Measurements from ENCODE around the gene PLEKHM2.

The PLEKHM2 gene

GRCh38 chr1:15756143-15757015 lies 72.3 kb downstream of the PLEKHM2 start:
- Histone ChIP-seq H3K4me3 (ENCODE audit: low read depth, low read length) (no peak overlapping the region), H3K4me1 (peaks cover 12% of the 10 kb centered on the region; the same call in 1 of the 2 replicates), H3K9me3 (no peaks in the 10 kb centered on the region), H3K27me3 (peaks cover 6% of the 10 kb centered on the region; the same call in 1 of the 2 replicates), H3K36me3 (no peaks in the 10 kb centered on the region)
- DNase-seq, result no peak
- TF ChIP-seq, protein P1, sequence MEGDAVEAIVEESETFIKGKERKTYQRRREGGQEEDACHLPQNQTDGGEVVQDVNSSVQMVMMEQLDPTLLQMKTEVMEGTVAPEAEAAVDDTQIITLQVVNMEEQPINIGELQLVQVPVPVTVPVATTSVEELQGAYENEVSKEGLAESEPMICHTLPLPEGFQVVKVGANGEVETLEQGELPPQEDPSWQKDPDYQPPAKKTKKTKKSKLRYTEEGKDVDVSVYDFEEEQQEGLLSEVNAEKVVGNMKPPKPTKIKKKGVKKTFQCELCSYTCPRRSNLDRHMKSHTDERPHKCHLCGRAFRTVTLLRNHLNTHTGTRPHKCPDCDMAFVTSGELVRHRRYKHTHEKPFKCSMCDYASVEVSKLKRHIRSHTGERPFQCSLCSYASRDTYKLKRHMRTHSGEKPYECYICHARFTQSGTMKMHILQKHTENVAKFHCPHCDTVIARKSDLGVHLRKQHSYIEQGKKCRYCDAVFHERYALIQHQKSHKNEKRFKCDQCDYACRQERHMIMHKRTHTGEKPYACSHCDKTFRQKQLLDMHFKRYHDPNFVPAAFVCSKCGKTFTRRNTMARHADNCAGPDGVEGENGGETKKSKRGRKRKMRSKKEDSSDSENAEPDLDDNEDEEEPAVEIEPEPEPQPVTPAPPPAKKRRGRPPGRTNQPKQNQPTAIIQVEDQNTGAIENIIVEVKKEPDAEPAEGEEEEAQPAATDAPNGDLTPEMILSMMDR (IDR thresholded peaks at IDR 0.05; ENCODE audit: low read depth, low read length), result no peak

GRCh38 chr1:15757016-15757543 lies 73.0 kb downstream of the PLEKHM2 start:
- no peaks in the 10 kb centered on the region for H3K9me3 ChIP-seq
- H3K4me1 ChIP-seq, result peaks cover 12% of the 10 kb centered on the region; the same call in 1 of the 2 replicates
- no peak overlapping the region for H3K4me3 ChIP-seq (ENCODE audit: low read depth, low read length)
- H3K36me3 ChIP-seq, result no peaks in the 10 kb centered on the region
- no peak for DNase-seq
- peaks cover 6% of the 10 kb centered on the region; the same call in 1 of the 2 replicates for H3K27me3 ChIP-seq
- TF ChIP-seq, protein P1 (IDR thresholded peaks at IDR 0.05; ENCODE audit: low read depth, low read length), result no peak

- Histone ChIP-seq H3K4me1 (peaks cover 12% of the 10 kb centered on the region; the same call in 1 of the 2 replicates), H3K36me3 (no peaks in the 10 kb centered on the region), H3K9me3 (no peaks in the 10 kb centered on the region), H3K27me3 (peaks cover 6% of the 10 kb centered on the region; the same call in 1 of the 2 replicates), H3K4me3 (ENCODE audit: low read depth, low read length) (peak overlapping the region; percentile 16)
- TF ChIP-seq, protein P1 (IDR thresholded peaks at IDR 0.05; ENCODE audit: low read depth, low read length), result no peak
- DNase-seq, result peak; percentile 52
Observed at GRCh38 chr1:15757575-15758342, 73.6 kb downstream of the PLEKHM2 start.

GRCh38 chr1:15758343-15758931 lies 74.3 kb downstream of the PLEKHM2 start, which contains the start of gene FBLIM1:
Gene FBLIM1 (plus strand): TSS chr1:15758795. CDS start chr1:15764984, 6,189 bp downstream.
- TF ChIP-seq, protein P1 (IDR thresholded peaks at IDR 0.05; ENCODE audit: low read depth, low read length), result no peak
- H3K27me3 ChIP-seq, result peaks cover 6% of the 10 kb centered on the region; the same call in 1 of the 2 replicates
- H3K36me3 ChIP-seq, result no peaks in the 10 kb centered on the region
- H3K4me1 ChIP-seq, result peaks cover 12% of the 10 kb centered on the region; the same call in 1 of the 2 replicates
- peak within 1 kb of the TSS; percentile 37 for H3K4me3 ChIP-seq (ENCODE audit: low read depth, low read length)
- no peak for DNase-seq
- no peaks in the 10 kb centered on the region for H3K9me3 ChIP-seq

DNA sequence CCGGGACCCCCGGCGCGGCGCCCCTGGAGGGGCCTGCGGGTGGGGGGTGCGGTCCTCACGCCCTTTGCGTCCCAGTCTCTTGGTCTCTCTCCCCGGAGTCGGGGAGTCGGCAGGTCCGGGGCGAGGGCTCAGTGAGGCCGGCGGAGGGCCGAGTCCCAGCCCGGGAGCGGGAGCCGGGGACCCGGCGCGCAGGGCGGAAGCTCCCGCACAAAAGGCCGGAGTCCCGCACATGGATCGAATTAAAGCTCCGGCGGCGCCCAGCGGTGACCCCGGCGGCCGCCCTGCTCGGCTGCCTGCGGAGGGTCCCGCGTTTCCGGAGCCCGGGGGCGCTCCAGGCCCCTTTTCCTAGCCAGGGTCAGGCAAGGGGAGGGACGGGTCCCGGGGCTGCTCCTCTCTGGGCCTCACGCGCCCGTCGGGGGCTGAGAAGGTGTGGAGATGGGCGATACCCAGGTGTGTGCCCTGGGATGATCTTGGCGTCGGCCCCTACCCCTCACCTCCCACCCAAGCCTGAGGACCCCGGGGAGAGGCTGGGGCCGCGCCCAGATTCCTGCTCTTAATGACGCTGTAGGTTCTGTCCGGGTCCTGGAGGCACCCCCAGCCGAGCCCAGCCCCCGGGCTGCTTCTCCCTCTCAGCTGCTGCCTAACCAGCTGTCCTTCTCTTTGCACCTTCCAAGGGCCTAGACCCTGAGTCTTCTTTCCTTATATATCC lies 75.0 kb downstream of the PLEKHM2 start:
- DNase-seq, result no peak
- H3K9me3 ChIP-seq, result no peaks in the 10 kb centered on the region
- peak overlapping the region; percentile 37 for H3K4me3 ChIP-seq (ENCODE audit: low read depth, low read length)
- no peaks in the 10 kb centered on the region for H3K36me3 ChIP-seq
- TF ChIP-seq, protein P1 (IDR thresholded peaks at IDR 0.05; ENCODE audit: low read depth, low read length), result no peak
- H3K4me1 ChIP-seq, result peaks cover 12% of the 10 kb centered on the region; the same call in 1 of the 2 replicates
- H3K27me3 ChIP-seq, result peaks cover 6% of the 10 kb centered on the region; the same call in 1 of the 2 replicates
